HG03060 (cell line): ENCODE measurements around the gene MECP2.
"Not testable (repeated sequence)": the region's sequence is repeated elsewhere in the genome, so short reads cannot be mapped to it uniquely, and the experiment has no call there.

Experiments
- ATAC-seq: cut with Tn5 transposase; IDR thresholded peaks from one replicate; pipeline ENCODE4 v1.9.1; 2021; ENCODE audit warnings: low read depth, moderate number of reproducible peaks; ENCODE audit not compliant: unreplicated experiment

The MECP2 gene

DNA sequence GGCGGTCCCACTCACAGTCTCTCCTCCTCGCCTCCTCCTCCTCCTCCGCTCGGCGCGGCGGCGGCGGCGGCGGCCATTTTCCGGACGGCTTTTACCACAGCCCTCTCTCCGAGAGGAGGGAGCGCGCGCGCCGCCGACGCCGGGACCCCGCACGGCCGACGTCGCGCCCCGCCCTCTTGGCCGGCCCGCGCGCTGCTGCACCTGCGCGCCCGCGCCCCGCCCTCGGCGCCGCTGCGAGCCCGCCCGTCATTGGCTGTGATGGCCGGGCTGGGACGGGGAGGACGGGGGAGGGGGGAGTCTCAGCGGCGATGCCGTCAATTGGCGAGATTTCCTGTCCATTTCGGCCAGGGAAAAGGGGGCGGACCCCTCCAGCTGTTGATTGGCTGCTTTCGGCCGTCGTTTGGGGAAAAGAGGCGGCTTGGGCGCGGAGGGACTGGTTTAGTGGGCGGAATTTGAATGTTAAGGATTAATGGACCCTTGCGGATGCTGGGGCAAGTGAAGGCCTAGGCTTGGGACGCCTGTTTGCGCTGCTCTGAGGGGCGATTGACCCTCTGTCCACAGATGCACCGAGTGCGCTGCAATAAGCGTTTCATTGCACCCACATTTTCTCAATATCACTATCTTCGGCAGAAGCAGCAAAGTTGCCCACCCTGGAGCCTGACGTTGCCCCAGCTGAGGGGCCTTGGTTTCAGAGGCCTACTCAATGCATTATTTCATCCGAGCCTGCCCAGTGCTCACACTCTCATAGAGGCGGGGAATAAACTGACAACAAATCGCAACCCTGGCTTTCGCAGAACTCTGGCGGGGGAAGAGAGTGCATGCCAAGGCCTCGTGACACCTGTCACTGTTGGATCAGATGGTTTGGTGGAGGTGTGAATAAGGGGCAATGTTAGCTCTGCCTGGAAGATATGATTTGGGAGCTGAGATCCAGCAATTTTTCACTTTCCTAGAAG is at the start of gene MECP2:
TSS of gene MECP2 (minus strand) at position 129 of the 953 bp plus-strand sequence.
- no peak for ATAC-seq

DNA sequence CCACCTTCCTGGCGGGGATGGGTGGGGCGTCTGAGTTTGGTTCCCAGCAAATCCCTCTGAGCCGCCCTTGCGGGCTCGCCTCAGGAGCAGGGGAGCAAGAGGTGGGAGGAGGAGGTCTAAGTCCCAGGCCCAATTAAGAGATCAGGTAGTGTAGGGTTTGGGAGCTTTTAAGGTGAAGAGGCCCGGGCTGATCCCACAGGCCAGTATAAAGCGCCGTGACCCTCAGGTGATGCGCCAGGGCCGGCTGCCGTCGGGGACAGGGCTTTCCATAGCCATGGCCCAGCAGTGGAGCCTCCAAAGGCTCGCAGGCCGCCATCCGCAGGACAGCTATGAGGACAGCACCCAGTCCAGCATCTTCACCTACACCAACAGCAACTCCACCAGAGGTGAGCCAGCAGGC is 46.5 kb upstream of the MECP2 start, which contains the start of gene OPN1LW:
TSS of gene OPN1LW (plus strand) at position 234 of the 400 bp plus-strand sequence. CDS start at position 275, 41 bp downstream.
- ATAC-seq = not testable (repeated sequence)

DNA sequence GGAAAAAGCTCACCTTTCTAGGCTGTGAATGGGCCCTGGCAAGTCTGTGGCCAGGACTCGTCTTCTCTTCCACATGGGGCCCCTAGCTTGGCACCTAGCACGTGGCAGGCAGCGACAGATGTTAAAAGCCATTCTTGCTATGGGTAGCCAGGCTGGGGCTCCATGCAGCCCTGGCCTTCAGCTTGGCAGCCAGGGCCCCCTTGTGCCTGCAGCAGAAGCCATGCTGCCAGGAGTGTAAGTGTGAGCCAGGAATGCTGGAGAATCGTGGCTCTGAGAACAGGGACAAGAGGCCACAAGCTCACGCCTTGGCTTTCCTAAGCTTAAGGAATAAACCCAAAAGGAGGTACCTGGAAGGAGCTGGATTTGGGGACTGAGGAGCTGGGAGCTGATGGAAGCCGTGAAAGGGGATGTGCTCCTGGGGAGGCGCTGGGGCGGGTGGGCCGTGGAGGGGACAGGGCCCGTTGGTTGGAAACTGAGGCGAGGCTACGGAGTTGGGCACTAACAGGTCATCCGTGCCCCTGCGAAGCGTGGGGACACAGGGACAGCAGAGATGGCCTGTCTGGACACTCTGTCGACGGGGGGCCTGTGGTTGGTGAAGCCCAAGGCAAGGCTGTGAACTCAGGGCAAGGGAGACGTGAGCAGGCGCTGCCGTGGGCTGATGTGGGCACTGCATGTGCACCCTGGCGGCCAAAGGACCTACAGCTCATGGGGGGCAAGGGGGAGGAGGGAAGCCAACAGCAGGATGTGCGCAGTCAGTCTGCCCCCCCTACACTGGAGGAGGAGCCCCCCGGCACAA is 45.6 kb upstream of the MECP2 start:
- ATAC-seq = no peak

DNA sequence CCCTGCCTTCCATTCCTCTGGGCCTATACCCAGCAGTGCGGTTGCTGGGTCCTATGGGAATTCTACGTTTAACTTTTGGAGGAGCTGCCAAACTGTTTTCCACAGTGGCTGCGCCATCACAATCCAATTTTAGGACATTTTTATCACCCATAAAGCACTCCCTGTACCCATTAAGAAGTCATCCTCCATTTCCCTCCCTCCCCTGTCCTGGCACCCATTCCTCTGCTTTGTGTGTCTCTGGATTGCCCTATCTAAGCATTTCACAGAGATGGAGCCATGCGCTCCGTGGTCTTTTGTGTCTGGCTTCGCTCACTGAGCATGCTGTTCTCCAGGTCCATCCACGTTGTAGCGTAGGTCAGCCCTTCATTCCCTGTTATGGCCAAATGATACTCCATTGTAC is 44.9 kb upstream of the MECP2 start:
- ATAC-seq = no peak

GRCh38 chrX:154140742-154141141 is 43.2 kb upstream of the MECP2 start:
- no peak for ATAC-seq

GRCh38 chrX:154140206-154140605 is 42.7 kb upstream of the MECP2 start:
- ATAC-seq = no peak

- ATAC-seq = no peak
These were observed 41.3 kb upstream of the MECP2 start for GRCh38 chrX:154138857-154139256.

- ATAC-seq = no peak
These were observed 39.2 kb upstream of the MECP2 start for GRCh38 chrX:154136627-154137161.

GRCh38 chrX:154135458-154136229 is 38.1 kb upstream of the MECP2 start:
- ATAC-seq = no peak

DNA sequence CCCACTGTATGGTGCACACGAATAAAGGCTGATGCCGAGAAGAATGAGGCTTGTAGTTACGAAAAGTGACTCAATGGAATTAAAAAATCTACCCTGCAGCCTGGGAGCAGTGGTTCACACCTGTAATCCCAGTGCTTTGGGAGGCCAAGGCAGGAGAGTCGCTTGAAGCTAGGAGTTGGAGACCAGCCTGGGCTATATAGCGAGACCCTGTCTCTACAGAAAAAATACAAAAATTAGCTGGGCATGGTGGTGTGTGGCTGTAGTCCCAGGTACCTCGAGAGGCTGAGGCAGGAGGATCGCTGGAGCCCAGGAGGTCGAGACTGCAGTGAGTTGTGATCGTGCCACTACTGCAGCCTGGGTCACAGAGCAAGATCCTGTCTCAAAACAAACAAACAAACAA is 34.8 kb upstream of the MECP2 start:
- no peak for ATAC-seq

DNA sequence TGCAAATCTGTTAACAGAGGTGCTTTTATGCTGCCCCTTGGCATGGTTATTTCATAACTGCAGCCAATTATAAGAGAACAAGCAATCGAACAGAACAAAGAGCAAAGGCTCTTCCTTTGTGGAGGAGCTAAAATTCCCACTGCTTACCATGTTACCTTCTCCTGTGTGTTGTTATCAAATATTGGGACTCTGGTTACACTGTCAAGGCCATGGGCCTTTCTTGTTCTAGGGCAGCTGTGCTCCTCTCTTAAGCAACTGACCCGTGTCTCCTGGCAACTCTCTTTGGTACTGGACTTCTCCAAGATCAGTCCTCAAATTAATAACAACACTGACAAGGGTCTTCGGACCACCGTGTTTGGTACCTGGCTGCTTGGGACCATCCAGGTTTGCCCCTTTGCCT is 34.4 kb upstream of the MECP2 start:
- ATAC-seq = no peak

DNA sequence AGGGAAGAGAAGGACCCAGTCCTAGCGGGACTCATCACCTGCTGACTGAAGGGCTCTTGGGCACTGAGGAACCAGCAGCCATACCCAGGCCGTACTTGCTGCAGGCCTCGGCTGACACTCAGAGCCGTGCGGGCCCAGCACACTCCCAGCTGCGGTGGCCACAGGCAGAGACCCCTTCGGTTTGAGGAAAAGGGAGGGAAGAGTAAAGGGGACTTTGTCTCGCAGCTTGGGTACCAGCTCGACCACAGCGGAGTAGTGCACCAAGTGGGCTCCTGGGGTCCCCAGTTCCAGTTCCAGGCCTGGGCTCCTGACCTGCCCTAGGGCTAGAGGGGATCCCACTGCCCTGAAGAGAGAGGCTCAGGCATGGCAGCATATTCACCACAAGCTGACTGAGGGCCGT is 28.6 kb upstream of the MECP2 start:
- ATAC-seq = no peak

- ATAC-seq = no peak
These were observed 28.0 kb upstream of the MECP2 start for GRCh38 chrX:154125391-154126040.

- no peak for ATAC-seq
These were observed 26.0 kb upstream of the MECP2 start for GRCh38 chrX:154123241-154124219.

DNA sequence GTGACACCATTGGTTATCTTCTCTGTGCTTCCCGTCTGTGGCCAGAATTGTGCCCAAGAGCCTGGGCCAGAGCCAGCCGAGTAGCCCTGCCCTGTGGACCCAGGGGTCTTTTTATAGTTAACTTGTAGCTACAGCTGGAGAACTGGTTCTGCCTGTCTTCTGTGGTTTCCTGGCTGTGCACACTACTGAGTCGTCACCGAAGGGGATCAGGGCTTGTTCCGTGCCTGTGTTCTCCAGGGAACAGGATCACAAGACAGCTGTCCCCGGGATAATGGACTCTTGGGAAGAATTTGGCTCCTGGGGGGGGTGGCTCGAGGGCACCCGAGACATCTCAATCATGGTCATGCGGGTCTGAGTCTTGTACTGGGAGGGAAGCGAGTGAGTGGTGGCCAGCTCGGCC is 24.4 kb upstream of the MECP2 start:
- no peak for ATAC-seq

DNA sequence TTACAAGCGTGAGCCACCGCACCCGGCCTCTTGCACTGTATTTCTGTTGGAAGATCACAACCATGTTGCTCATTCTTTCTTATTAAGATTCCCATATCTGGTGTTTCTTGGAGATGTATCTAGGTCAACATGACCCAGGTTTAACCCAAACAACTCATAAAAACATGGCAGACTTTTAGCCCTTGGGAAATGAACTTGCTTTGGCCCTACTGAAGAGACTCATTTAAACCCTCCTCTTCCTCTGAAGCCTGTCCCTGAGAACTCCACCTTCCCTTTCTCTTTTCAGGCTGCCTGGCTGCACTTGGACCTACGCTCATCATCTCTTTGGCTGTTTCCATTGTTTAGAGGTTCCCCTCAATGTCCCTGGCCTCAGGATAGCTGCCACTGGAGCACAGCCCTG is 23.7 kb upstream of the MECP2 start:
- ATAC-seq = no peak

- no peak for ATAC-seq
These were observed 23.1 kb upstream of the MECP2 start for GRCh38 chrX:154120567-154120966.

DNA sequence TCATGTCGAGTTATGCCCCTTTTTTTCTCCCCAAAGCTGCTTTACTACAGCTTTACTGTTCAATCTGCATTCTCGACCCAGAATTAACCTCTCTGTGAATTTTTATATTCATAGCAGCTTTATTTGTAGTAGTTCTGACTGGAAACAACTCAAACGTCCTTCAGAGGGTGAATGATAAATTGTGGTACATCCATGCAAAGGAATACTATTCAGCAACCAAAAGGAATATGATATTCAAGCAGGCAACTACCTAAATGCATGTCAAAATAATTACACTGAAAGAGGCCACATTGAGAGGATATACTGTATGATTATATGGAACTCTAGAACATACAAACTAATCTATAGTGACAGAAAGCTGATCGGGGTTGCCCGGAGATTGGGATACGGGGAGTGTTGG is 20.0 kb upstream of the MECP2 start:
- no peak for ATAC-seq
